GM12874 (cell line): ENCODE results near the gene NUP58.

Source experiments
- TF ChIP-seq, protein P1 (sequence below): IDR thresholded peaks from 2 replicates; pipeline ENCODE4 v1.5.1; 2011; ENCODE audit warnings: low read depth, mild to moderate bottlenecking, control low read depth, low read length, moderate library complexity; ENCODE audit not compliant: insufficient read depth

Gene NUP58

DNA sequence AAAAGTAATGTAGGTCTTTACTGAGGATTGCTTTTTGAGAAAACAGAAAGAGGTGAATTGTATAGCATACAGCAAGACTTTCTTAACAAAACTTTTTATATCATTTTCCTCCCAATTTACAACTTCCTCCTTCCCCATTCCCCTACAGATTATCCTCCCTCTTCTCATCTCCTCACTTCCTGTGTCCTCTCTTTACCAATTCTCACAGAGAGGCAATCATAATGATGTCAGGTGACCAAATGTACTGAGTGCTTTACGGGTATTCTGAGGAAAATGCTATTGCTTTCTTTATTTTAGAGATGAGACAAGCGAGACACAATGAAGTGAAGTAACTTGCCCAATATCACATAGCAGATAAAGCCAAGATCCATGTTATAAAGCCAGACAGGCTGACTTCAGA lies 12.5 kb upstream of the NUP58 start:
- TF ChIP-seq, protein P1, sequence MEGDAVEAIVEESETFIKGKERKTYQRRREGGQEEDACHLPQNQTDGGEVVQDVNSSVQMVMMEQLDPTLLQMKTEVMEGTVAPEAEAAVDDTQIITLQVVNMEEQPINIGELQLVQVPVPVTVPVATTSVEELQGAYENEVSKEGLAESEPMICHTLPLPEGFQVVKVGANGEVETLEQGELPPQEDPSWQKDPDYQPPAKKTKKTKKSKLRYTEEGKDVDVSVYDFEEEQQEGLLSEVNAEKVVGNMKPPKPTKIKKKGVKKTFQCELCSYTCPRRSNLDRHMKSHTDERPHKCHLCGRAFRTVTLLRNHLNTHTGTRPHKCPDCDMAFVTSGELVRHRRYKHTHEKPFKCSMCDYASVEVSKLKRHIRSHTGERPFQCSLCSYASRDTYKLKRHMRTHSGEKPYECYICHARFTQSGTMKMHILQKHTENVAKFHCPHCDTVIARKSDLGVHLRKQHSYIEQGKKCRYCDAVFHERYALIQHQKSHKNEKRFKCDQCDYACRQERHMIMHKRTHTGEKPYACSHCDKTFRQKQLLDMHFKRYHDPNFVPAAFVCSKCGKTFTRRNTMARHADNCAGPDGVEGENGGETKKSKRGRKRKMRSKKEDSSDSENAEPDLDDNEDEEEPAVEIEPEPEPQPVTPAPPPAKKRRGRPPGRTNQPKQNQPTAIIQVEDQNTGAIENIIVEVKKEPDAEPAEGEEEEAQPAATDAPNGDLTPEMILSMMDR, result no peak

DNA sequence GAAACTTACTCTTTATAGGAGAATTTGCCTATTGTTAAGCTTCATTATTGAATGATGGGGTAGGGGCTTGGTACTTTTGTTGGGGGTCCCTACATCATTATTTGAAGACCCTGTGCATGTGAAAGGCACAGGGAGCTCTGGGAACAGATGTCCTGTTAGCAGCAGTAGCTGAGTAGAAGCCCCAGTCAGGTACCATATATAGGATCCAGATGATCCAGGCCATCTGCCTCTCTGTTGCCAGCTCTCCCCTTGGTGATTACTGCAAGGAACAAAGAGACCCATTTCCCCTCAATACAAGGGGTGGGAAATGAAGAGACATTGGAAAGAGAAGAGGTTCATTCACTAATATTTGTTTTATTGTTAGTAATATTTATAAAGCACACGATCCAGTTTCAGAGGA lies 9.7 kb upstream of the NUP58 start:
- TF ChIP-seq, protein P1, result no peak

GRCh38 chr13:25292301-25292700 lies 9.1 kb upstream of the NUP58 start:
- TF ChIP-seq, protein P1, result no peak

- TF ChIP-seq, protein P1, result no peak
Observed at GRCh38 chr13:25295228-25295627, 6.2 kb upstream of the NUP58 start.

DNA sequence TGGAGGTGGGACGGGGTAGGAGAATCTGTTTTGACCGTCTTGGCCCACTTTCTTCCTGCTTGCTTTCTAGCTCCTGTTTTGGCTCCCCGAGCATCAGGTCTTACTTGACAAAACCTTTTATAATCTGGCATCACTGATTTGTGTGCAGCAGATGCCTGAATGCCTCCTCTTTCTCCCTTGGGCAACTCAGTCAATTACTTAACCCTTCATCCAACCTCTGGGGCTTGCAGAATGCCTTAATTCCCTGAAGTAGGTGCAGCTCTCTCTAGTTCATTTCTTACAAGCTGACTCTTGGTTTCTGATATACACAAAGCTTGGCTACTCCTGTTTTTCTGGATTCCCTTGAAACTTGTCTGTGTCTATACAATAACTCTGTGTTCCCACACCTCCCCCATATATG lies 5.7 kb upstream of the NUP58 start:
- TF ChIP-seq, protein P1, result no peak

GRCh38 chr13:25300861-25301346 lies 521 bp upstream of the NUP58 start:
- TF ChIP-seq, protein P1, result no peak

DNA sequence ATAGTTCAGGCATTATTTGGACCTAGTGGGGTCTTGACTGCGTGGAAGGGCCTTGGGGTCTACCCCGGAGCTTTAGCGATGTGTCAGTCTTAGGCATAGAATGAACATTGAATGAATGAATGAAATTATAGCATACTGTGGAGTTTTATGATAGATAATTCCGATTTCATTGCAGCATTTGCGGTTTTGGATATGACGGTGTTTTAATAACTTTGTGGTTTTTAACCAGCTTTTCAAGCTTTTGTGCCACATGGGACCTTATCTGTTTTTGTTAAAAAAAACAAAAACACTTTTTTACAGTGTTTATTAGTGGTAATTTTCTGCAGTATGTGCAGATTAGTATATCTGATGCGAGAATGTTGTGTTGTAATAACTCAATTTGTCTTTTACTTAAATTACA lies 696 bp downstream of the NUP58 start:
- TF ChIP-seq, protein P1, result no peak
